Adipose tissue (tissue), 3 donors: Measurements from ENCODE around the gene RAB40C. TPM values are rescaled to one million over a fixed set of nuclear protein-coding genes. Genes with fewer than 3 reads are reported as not detected.

Source experiments
- H3K27ac ChIP-seq: one replicate; pipeline ENCODE4 v1.5.1; 2013; ENCODE audit warnings: low read depth, low read length
- whole genome bisulfite sequencing, 3 donors: extraction: QIAGEN DNeasy Blood & Tissue Kit; methylation state at CpG; one replicate each; pipeline ENCODE4 v1.1.7; 2013; 5-methylcytosine and 5-hydroxymethylcytosine counted together
- polyA plus RNA-seq, 3 donors: library from polyadenylated mRNA; stranded (reverse); fragments of 200-250 nt; gene quantifications; one replicate each; pipeline ENCODE4 v1.2.3, GENCODE V29; 2013
- donor health status: healthy with polysubstance abuse.
- donor health status: Bipolar disorder and iron deficiency.
- donor health status: healthy.

RAB40C gene
- polyA plus RNA-seq, 3 donors, result 16.0 to 42.5 (median 21.2) TPM

DNA sequence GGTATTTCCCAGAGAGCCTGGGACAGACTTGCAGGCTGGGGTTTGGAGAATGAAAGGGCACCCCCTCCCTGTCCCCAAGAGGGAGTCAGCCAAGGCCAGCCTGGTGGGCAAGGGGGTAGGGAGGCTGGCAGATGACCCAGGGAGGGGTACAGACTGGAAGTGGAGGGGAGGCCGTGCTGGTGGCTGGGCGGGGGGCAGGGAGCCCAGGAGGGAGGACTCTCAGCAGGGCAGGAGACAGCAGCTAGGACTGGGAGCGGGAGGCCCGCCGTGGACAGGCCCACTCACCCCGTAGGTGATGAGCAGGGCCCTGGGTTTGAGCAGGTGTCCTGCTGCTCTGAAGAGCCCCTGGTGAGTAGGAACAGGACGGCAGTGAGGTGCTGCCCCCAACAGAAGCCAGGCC lies 45.1 kb downstream of the RAB40C start:
- no peak overlapping the region for H3K27ac ChIP-seq
- WGBS, 3 donors, result 78 to 84% (median 84%) methylated on average over 7 of the region's 7 CpGs

DNA sequence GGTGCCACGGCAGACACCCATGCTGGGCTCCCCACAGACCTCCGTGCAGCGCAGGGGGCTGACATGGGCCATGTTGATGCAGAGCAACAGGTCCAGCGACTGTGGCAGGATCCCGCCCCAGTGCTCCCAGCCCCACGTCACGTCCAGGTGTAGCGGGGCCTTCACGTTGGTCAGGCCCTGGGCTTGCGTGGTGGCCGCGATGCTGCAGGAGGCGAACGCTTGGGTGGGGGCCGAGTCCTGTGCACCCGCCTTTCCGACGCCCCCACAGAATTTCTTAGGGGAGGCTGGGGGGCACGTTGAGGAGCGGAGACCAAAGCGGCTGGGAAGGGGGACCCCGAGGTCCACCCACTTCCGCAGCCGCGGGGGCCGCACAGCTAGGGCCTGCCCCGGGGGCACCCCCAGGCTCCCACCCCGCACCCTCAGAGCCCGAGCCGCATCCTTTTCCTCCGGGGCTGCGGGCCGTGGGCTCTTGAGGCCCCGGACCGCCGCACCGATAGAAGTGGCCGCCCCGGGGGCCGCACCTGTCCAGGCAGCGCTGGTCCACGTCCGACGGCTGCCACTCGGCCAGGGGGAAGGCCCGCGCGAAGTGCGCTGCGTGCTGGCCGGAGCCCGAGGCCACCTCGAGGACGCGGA lies 45.8 kb downstream of the RAB40C start:
- H3K27ac ChIP-seq, result no peak overlapping the region
- WGBS, 3 donors, result 3 to 4% (median 4%) methylated on average over 49 to 55 of the region's 55 CpGs

DNA sequence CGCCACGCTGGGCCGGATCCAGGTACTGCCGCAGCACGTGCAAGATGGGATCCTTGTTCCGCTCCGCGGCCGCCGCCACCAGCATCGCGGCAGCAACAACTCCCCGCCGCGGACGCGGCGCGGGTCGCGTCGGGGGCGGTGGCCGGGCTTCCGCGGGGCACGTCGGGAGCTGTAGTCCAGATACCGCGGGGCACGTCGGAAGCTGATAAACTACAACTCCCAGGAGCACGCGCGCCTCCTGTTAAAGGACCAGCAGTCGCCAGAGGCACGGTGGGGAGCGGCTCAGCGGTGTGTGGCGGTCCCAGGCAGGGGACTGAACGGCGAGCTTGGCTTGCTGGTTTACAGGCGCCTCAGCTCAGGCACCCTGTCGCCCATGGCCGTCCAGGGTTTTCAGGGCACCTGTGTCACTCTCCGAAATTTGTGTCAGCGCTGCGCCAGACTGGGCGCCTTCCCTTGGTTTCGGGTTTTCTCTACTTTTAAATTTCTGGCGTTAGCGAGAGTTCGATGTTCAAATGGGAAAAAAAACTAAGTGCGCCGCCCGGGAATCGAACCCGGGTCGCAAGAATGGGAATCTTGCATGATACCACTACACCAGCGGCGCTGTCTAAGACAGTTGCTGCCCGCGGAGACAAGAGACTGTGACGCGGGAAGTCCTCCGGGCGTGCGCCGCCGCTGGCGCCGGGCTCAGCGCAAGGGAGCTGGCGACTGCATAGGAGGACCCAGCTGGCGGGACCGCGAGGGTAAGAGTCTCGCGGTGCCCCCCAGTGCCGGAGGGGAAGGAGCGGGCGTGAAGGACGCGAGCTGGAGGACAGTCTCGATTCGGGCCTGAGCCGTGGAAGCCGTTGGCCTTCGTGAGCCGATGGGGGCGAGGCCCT lies 46.6 kb downstream of the RAB40C start, which contains the start of gene METTL26:
METTL26 (minus strand) TSS at position 100 of the 875 bp plus-strand sequence; CDS start at position 85, 15 bp downstream.
- peak within 1 kb of the TSS; percentile 90 for H3K27ac ChIP-seq
- 0% methylated on average over 85 to 91 of the region's 91 CpGs for WGBS, 3 donors

DNA sequence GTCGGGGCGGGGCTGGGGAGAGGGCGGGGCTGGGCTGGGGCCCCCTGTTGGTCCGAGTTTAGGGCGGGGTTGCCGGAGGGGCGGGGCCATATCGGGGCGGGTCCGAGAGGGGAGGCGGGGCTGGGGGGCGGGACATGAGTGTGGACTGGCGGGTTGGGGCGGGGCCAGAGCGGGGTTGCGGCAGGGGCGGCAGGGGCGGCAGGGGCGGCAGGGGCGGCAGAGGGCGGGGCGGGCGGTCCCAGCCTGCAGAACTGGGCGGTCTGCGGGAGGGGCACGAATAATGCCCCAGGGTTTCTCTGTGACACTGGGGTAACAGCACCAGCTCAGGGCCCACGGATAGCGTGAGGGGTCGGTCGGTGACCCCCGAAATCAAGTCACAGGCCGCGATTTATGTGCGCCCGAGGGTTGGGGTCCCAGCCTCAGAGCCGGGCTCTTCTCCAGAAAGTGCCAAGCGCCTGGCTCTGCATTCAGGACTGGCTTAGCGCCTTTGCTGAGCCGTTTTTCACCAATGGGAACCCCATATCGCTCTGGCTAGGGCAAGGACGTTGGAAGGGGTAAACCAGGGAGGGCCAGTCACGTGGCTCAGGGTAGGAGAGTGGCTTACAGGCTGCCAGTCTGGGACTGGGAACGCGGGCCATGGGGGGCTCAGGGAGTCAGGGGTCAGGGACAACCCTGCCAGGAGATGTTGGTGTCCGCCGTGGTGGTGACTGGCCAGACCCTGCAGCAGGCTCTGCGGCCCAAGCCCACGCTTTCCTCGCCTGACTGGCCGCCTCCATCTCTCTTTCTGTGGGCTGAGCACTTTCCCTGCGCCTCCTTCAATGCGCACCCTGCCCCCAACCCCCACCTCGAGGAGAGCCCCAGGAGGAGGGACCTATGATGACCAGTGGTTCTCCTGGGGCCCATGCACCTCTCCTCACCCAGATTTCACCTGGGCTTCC lies 47.5 kb downstream of the RAB40C start:
- no peak overlapping the region for H3K27ac ChIP-seq
- WGBS, 3 donors, result 19 to 20% (median 19%) methylated on average over 42 to 52 of the region's 53 CpGs

DNA sequence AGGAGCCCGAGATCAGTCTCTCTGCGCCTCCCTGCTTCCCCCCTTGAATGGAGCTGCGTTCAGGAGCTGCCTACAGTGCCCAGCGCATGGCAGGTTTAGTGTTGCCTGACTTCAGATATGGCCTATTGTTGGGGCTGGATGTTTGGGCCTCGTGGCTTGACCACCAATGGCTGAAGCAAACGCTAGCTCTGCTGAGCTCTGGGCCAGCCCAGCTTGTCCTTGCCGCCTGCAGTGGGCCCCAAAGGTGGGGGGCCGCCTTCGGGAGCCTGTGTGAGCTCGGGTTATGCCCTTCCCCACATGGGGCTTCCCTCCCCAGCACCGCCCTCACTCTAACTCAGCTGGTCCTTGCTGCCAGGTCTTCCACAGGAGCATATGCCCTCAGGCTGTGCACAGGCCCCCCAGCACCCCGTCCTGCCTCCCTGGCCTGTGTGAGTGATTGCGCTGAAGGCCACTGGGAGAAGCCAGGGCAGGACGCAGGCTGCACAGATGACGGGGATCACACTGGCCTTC lies 48.2 kb downstream of the RAB40C start:
- H3K27ac ChIP-seq, result no peak overlapping the region
- WGBS, 3 donors, result 55 to 90% (median 89%) methylated on average over 15 of the region's 15 CpGs

DNA sequence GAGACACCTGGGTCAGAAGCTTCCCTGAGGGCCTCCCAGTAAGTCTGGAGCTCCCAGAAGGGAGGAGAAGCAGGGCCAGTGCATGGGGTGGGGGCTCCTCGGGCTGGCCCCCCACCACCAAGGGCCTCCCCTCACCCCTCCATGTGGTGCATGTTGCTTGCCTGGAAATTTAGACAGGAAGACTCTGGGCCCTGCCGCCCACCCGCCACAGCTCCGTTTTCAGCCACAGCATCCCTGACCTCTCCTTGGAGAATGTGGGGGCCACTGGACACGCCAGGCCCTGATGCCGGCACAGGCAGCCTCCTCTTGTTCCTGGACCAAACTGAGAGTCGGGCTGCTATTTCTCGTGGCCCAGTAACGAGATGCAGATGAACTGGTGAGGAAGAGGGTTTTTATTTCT lies 49.0 kb downstream of the RAB40C start:
- WGBS, 3 donors, result 81 to 85% (median 82%) methylated on average over 9 of the region's 9 CpGs
- no peak overlapping the region for H3K27ac ChIP-seq

DNA sequence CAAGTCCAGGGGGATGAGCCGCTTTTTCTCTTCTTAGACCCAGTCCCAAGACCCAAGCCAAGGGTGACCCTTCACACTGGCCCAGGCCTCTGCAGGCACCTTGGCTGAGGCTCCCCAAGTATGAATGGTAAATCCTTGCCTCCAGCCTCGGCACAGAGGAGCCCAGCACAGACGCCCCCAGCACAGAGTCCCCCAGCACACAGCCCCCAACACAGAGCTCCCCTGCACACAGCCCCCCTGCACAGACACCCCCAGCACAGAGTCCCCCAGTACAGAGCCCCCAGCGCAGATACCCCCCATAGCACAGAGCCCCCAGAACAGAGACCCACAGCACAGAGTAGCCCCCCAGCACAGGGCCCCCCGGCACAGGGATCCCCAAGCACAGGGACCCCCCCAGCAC lies 50.7 kb downstream of the RAB40C start:
- 79 to 94% (median 86%) methylated on average over 4 to 5 of the region's 5 CpGs for WGBS, 3 donors
- no peak overlapping the region for H3K27ac ChIP-seq

DNA sequence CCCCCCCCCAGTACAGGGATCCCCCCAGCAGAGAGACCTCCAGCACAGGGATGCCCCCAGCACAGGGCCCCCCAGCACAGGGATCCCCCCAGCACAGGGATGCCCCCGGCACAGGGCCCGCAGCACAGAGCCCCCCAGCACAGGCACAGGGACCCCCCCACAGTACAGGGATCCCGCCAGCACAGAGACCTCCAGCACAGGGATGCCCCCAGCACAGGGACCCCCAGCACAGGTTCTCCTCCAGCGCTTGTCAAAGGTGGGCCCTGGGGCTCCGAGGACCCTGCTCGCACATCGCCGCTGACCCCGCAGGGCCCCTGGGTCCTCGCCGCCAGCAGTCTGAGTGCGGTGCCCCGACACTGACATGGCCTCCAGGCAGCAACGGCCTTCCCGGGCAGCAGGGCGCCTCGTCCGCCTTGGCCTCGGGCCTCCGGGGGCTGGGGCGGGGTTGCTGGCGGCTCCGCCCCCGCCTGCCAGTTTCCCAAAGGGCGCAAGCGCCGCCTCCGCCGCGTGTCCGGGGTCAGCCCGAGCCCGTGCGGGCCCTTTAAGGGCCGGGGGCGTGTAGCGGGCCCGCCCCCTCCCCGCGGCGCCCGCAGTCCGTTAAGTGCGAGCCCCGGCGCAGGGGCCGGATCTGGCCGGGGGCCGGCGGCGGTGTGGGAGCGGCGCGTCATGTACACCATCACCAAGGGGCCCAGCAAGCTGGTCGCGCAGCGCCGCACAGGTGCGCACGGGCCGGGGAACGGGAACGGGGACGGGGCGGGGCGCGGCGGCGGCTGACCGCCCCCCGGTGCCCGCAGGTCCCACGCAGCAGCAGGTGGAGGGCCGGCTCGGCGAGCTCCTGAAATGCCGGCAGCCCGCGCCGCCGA lies 51.7 kb downstream of the RAB40C start, which contains the start of gene MCRIP2:
MCRIP2 (plus strand) TSS at position 503 of the 863 bp plus-strand sequence; CDS start at position 667, 164 bp downstream.
- 1 to 2% (median 1%) methylated on average over 55 to 81 of the region's 81 CpGs for WGBS, 3 donors
- H3K27ac ChIP-seq, result no peak within 1 kb of the TSS

DNA sequence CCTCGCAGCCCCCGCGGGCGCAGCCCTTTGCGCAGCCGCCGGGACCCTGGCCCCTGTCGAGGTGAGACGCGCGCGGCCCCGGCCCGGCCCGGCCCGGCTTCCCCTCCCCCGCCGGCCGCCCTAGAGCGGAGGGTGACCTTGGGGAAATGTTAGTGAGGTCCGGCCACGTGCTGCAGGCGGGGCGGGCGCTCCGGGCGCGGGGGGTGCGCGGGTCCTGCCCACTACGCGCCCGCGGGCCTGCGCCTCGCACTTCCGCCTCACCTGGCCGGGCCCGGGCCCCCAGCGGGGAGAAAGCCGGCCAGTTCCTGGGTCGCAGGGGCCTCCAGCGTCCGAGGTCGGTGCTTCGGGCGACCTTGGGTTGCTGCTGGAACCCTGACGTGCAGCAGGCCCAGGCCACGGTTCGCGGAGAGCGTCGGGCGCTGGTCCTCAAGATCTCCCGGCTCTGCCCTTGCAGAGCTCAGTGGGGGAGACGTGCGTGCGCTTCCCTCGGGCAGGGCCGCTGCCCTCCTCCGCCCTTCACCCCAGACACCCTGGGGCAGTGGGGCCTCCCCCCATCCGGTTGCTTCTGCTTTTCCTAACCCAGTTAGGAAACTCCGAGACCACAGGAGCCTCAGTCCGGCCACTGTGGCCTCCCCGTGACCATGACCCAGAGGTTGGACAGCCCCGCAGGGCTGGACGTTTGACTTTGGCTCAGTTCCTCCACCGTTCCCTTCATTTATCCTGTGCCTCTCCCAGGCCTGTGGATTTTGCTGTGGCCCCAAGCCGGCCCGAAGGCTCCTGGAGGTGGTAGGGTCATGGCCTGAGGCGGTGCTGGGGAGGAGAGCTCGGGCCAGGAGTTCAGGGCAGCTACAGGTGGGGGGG lies 52.6 kb downstream of the RAB40C start:
- H3K27ac ChIP-seq, result no peak overlapping the region
- WGBS, 3 donors, result 5 to 7% (median 7%) methylated on average over 37 to 72 of the region's 72 CpGs

DNA sequence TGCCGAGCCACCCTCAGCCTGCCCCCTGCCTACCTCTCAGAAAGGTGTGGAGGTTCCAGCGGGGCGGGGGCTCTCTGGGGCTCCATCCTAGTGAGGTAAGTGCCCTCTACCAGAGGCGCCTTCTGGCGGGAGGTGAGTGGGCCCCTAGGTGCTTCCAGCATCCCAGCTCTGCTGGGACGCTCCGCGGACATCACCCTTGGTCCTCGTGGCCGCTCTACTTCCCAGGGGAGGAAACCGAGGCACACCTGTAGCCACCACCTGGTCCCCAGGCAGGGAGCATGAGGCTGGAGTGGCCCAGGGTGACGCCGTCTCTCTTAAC lies 53.1 kb downstream of the RAB40C start:
- no peak overlapping the region for H3K27ac ChIP-seq
- WGBS, 3 donors, result 70 to 86% (median 84%) methylated on average over 13 of the region's 13 CpGs

DNA sequence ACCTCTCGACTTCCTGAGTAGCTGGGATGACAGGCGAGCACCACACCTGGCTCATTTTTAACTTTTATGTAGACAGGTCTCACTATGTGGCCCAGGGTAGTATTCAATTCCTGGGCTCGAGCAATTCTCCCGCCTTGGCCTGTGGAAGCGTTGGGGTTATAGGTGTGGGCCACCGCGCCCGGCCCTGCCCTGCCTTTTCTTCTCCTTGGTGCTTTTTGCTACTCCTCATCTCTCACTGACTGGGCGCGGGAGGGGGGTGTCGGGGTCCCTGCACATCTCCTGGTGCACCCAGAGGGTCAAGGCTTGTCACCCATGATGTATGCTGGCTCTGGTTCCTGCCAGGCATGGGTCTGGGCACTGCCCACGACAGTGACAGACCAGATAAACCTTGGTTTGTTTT lies 54.7 kb downstream of the RAB40C start:
- WGBS, 3 donors, result 90 to 93% (median 92%) methylated on average over 12 of the region's 12 CpGs

DNA sequence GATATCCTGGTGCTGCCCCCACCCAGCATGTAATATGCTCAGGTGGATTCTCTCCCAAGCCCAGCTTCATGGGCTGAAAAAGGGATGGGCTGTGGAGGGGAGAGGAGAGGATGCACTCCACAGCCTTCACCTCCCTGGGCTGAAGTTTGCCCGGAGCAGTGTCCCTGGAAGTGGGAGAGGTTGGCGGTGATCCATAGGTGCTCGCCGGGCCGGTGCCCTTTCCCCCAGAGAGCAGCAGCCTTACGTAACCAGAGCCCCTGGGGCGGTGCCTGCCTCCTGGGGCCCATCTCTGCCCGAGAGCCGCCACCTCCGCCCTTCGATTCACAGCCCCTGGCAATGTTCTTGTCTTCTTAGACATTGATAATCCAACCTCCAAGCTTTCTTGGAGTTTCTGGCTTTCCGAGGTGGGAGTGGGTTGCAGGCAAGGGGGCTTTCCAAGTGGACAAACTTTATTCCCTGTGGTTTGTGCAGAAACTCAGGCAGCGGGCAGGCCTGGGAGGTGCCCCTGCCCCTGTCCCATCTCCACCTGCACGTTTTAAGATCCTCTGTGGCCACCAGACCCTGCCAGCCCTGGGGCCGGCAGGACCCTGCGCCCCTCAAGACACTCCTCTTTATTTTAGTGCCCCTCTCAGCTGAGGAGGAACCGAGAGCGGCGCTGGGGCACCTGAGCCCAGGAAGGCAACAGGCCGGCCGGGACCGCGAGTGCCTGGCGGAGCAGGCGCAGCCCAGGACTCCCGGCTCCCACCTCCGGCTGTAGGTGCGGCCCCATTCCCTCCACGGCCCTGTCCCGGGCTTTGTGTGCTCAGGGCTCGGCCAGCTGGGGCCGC lies 56.2 kb downstream of the RAB40C start:
- 66 to 74% (median 73%) methylated on average over 30 to 32 of the region's 32 CpGs for WGBS, 3 donors

More for the DNA sequence above, 54.7 kb downstream of the RAB40C start:
- H3K27ac ChIP-seq, result no peak overlapping the region

DNA sequence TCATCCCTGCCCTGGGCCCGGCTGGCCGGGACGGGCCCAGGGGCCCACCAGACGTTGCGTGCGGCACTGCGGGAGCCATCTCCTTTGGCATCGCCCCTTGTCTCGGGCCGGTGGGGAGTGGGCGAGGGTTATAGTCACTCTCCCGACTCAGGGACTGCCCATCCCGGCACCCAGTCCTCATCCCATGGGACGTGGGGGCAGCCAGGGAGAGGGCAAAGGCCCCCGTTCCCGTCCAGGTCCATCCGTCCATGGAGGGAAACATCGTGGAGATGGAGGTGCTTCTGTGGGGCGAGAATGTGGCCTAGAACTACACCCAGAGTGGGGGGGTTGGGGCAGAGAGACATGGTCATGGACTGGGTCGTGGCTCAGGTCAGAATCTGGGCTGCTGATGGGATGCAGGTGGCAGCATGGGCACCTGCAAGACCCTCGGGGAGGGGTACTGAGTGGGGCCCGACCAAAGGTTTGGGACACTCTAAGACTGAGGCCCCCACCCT lies 56.9 kb downstream of the RAB40C start:
- WGBS, 3 donors, result 79 to 83% (median 81%) methylated on average over 22 of the region's 22 CpGs

More for the DNA sequence above, 56.2 kb downstream of the RAB40C start:
- H3K27ac ChIP-seq, result no peak overlapping the region

DNA sequence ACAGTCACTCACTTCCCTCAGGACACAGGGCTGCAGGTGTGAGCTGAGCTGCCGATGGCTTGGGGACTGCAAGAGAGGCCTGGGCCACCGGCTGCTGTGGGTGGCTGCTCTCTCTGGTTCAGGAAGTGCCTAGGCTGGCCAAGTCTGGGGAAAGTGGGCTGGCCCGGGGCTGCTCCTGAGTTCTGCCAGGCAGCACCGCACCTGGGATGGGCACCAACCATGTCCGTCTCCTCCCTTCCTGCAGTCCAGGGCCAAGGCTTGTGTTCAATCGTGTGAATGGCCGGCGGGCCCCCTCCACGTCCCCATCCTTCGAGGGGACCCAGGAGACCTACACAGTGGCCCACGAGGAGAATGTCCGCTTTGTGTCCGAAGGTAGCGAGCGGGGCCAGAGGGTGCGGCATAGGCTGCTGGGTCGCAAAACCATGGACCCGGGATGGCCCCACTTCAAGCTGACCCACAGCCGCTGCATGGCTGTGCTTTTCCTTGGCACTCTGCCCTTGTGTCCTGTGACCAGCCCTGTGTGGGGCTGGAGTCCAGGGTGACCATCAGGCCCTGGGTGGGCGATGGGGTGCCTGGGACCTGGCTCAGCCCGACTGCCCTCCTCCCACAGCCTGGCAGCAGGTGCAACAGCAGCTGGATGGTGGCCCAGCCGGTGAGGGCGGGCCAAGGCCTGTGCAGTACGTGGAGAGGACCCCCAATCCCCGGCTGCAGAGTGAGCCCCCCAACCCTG lies 57.5 kb downstream of the RAB40C start:
- H3K27ac ChIP-seq, result no peak overlapping the region
- 65 to 84% (median 78%) methylated on average over 24 to 25 of the region's 25 CpGs for WGBS, 3 donors

More for the DNA sequence above, 56.9 kb downstream of the RAB40C start:
- no peak overlapping the region for H3K27ac ChIP-seq
